ENCODE data around the gene OBSL1.

DNA sequence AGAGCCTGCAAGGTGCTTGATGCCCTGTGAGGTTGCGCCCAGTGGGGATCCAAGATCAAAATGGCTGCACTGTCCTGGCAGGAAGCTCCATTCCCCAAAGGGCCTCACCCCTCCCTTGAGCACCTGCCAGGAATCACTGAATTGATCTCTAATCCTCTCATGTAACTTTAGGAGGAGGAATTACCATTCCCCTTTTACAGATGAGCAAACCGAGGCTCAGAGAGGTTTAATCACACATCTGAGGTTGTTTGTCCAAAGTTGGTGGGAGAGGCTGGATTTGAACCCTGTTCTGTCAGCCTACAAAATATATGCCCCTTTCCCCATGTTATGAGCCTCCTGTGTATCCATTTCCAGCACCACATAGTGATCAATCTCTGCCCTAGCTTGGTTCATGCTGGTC lies 46.5 kb downstream of the OBSL1 start:
- no peak for TF ChIP-seq TAF1 (IDR thresholded peaks at IDR 0.05; ENCODE audit: borderline replicate concordance, low read depth, low read length)
- TF ChIP-seq POLR2A (IDR thresholded peaks at IDR 0.05; ENCODE audit: low read depth, low read length) = no peak
- TF ChIP-seq POLR2AphosphoS5 (IDR thresholded peaks at IDR 0.05; ENCODE audit: low read depth, low read length) = no peak
